Activated T-cell treated with anti-CD3 and anti-CD28 coated beads, Interleukin-2, amount 50 U/mL, for 4 hours (primary cell): ENCODE data around the gene BUD13. TPM values are rescaled to one million over a fixed set of nuclear protein-coding genes. Genes with fewer than 3 reads are reported as not detected.
"Not testable (repeated sequence)": the region's sequence is repeated elsewhere in the genome, so short reads cannot be mapped to it uniquely, and the experiment has no call there.

Experiments
- ATAC-seq, 2 donors: fragments of 200-7000 bp; cut with Tn5 transposase; one replicate each; pipeline ENCODE4 v1.10.0; 2021
- DNase-seq: peaks from one replicate; pipeline ENCODE4 v3.0.0-alpha.2; 2020
- H3K27me3 Mint-ChIP-seq: one replicate; pipeline ENCODE4 v1.8.0; 2021; ENCODE audit warnings: low read depth, mixed read lengths
- H3K36me3 Mint-ChIP-seq: one replicate; pipeline ENCODE4 v1.8.0; 2022; ENCODE audit warnings: mixed read lengths; ENCODE audit not compliant: insufficient read depth
- H3K4me1 Mint-ChIP-seq: one replicate; pipeline ENCODE4 v1.8.0; 2021; ENCODE audit warnings: low read depth, mixed read lengths
- H3K4me3 Mint-ChIP-seq: one replicate; pipeline ENCODE4 v1.8.0; 2021; ENCODE audit warnings: mild to moderate bottlenecking, moderate library complexity, mixed read lengths
- H3K9me3 Mint-ChIP-seq: one replicate; pipeline ENCODE4 v1.8.0; 2021; ENCODE audit warnings: mixed read lengths
- total RNA-seq, 3 donors: library from RNA; stranded (reverse); gene quantifications; one replicate each; pipeline ENCODE4 v1.2.1, GENCODE V29; 2021

The BUD13 gene
- total RNA-seq = 10 to 100 TPM; 26.3 to 28.5 (median 27.7) TPM

- ATAC-seq = peak; percentile 90 to 92
- H3K4me3 Mint-ChIP-seq = peak within 1 kb of the TSS; percentile 98
- peaks cover 19% of the 10 kb centered on the region for H3K36me3 Mint-ChIP-seq
- no peaks in the 10 kb centered on the region for H3K27me3 Mint-ChIP-seq
- H3K4me1 Mint-ChIP-seq = peaks cover 45% of the 10 kb centered on the region
- H3K9me3 Mint-ChIP-seq = no peaks in the 10 kb centered on the region
- DNase-seq = peak; percentile 91
These were observed at the start of gene BUD13 for GRCh38 chr11:116772443-116773202. Gene BUD13, minus strand, starts transcription at chr11:116772987. Its CDS starts 23 bp downstream, at chr11:116772964.

- DNase-seq (no peak), ATAC-seq (no peak)
- no peak overlapping the region for H3K4me3 Mint-ChIP-seq
- no peaks in the 10 kb centered on the region for H3K9me3 Mint-ChIP-seq
- no peaks in the 10 kb centered on the region for H3K27me3 Mint-ChIP-seq
- H3K36me3 Mint-ChIP-seq = no peaks in the 10 kb centered on the region
- no peaks in the 10 kb centered on the region for H3K4me1 Mint-ChIP-seq
These were observed 49.8 kb upstream of the BUD13 start for GRCh38 chr11:116822575-116822974.

GRCh38 chr11:116821050-116821918 lies 48.5 kb upstream of the BUD13 start:
- Mint-ChIP-seq H3K9me3 (no peaks in the 10 kb centered on the region), H3K4me3 (no peak overlapping the region), H3K27me3 (no peaks in the 10 kb centered on the region), H3K36me3 (no peaks in the 10 kb centered on the region), H3K4me1 (no peaks in the 10 kb centered on the region)
- no peak for DNase-seq
- ATAC-seq = no peak

- DNase-seq (no peak), ATAC-seq (no peak)
- Mint-ChIP-seq H3K4me3 (no peak overlapping the region), H3K4me1 (no peaks in the 10 kb centered on the region), H3K9me3 (no peaks in the 10 kb centered on the region), H3K36me3 (no peaks in the 10 kb centered on the region), H3K27me3 (no peaks in the 10 kb centered on the region)
These were observed 46.3 kb upstream of the BUD13 start for GRCh38 chr11:116819049-116819448.

- no peaks in the 10 kb centered on the region for H3K9me3 Mint-ChIP-seq
- no peak for ATAC-seq
- H3K36me3 Mint-ChIP-seq = no peaks in the 10 kb centered on the region
- H3K27me3 Mint-ChIP-seq = no peaks in the 10 kb centered on the region
- no peaks in the 10 kb centered on the region for H3K4me1 Mint-ChIP-seq
- DNase-seq = no peak
- no peak overlapping the region for H3K4me3 Mint-ChIP-seq
These were observed 41.7 kb upstream of the BUD13 start for GRCh38 chr11:116814502-116814901.

- Mint-ChIP-seq H3K4me1 (no peaks in the 10 kb centered on the region), H3K9me3 (no peaks in the 10 kb centered on the region), H3K4me3 (no peak overlapping the region), H3K36me3 (no peaks in the 10 kb centered on the region), H3K27me3 (no peaks in the 10 kb centered on the region)
- DNase-seq (no peak), ATAC-seq (no peak)
These were observed 41.1 kb upstream of the BUD13 start for GRCh38 chr11:116813781-116814471.

GRCh38 chr11:116813170-116813569 lies 40.4 kb upstream of the BUD13 start:
- no peaks in the 10 kb centered on the region for H3K27me3 Mint-ChIP-seq
- ATAC-seq (no peak), DNase-seq (no peak)
- no peaks in the 10 kb centered on the region for H3K4me1 Mint-ChIP-seq
- H3K4me3 Mint-ChIP-seq = no peak overlapping the region
- no peaks in the 10 kb centered on the region for H3K36me3 Mint-ChIP-seq
- no peaks in the 10 kb centered on the region for H3K9me3 Mint-ChIP-seq

GRCh38 chr11:116812109-116812508 lies 39.3 kb upstream of the BUD13 start:
- Mint-ChIP-seq H3K9me3 (no peaks in the 10 kb centered on the region), H3K36me3 (no peaks in the 10 kb centered on the region), H3K27me3 (no peaks in the 10 kb centered on the region), H3K4me3 (no peak overlapping the region), H3K4me1 (no peaks in the 10 kb centered on the region)
- ATAC-seq = no peak
- no peak for DNase-seq

- ATAC-seq (no peak), DNase-seq (no peak)
- H3K9me3 Mint-ChIP-seq = no peaks in the 10 kb centered on the region
- no peaks in the 10 kb centered on the region for H3K4me1 Mint-ChIP-seq
- H3K36me3 Mint-ChIP-seq = no peaks in the 10 kb centered on the region
- no peak overlapping the region for H3K4me3 Mint-ChIP-seq
- no peaks in the 10 kb centered on the region for H3K27me3 Mint-ChIP-seq
These were observed 38.4 kb upstream of the BUD13 start for GRCh38 chr11:116811194-116811593.

DNA sequence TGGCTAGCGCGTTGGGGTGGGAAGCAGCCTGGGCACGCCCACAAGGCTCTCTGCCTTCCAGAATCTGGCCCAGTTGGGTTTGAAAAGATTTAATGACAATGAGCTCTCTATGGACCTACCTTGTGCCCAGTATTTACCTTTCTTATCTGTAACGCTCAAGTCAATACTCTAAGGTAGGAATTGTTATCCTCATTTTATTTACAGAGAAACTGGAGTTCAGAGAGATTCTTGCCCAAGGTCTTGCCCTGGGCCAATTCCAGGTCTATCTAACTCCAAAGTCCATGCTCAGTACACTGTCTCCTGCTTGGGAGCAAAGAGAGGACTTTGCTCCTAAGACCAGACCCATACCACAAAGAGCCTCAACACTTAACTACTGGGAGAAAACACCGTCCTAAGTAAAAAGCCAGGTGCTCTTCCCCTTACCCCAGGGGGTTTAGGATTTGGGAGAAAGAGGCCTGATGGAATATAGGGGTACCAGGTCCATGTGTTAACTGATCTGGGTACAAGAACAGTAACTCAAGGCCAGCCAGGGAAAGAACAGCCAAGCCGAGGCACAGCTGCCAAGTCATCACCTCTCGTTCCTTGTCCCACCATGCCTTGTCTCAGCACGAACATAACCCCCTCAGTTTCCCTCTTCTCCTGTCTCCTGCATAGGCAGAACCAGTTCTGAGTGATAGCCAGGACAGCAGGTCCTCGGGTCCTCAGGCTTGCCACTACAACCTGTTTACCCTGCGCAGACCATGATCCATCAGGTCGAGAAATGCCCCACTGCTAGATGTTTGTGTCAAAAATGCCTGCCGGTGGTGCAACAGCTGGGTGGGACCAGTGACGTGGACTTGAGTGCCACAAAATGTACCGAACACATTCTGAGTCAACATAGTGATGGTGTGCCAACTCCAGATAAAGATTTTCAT lies 35.7 kb upstream of the BUD13 start:
- no peak overlapping the region for H3K4me3 Mint-ChIP-seq
- no peaks in the 10 kb centered on the region for H3K36me3 Mint-ChIP-seq
- no peak for DNase-seq
- peaks cover 1% of the 10 kb centered on the region for H3K27me3 Mint-ChIP-seq
- no peaks in the 10 kb centered on the region for H3K4me1 Mint-ChIP-seq
- no peaks in the 10 kb centered on the region for H3K9me3 Mint-ChIP-seq
- ATAC-seq = no peak

GRCh38 chr11:116807601-116808261 lies 34.9 kb upstream of the BUD13 start:
- Mint-ChIP-seq H3K4me1 (no peaks in the 10 kb centered on the region), H3K27me3 (peaks cover 1% of the 10 kb centered on the region), H3K36me3 (no peaks in the 10 kb centered on the region), H3K4me3 (no peak overlapping the region), H3K9me3 (no peaks in the 10 kb centered on the region)
- DNase-seq (no peak), ATAC-seq (no peak)

DNA sequence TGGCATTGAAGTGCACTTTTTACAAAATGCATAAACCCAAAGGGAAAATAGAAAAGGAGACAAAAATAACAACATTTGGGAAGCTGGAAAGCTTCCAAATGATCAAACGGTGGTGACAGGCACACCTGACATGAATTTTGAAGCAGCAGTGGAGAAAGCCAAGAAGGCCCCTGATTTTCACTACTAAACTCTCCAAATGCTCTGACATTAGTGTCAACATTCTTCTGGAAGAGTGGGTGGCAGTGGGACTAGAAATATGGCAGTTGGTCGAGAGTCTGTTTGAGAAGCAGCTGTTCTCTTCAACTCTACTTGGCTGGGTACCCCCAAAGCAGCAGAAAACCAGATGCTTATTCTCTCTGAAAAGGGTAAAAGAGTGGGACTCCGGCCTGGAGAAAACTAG lies 31.2 kb upstream of the BUD13 start:
- Mint-ChIP-seq H3K27me3 (peaks cover 4% of the 10 kb centered on the region), H3K4me3 (no peak overlapping the region), H3K9me3 (no peaks in the 10 kb centered on the region), H3K4me1 (no peaks in the 10 kb centered on the region), H3K36me3 (no peaks in the 10 kb centered on the region)
- DNase-seq = no peak
- no peak for ATAC-seq

DNA sequence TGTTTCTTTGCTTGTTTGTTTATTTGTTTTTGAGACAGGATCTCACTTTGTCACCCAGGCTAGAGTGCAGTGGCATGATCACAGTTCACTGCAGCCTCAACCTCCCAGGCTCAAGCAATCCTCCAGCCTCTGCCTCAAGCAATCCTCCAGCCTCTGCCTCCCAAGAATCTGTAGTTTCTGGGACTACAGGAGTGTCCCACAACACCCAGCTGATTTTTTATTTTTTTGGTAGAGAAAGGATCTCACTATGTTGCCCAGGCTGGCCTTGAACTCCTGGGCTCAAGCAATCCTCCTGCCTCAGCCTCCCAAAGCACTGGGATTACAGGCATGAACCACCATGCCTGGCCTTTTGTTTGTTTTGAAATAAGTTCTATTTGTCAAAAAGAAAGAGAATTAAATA lies 28.9 kb upstream of the BUD13 start:
- ATAC-seq, H3K4me1 Mint-ChIP-seq, H3K4me3 Mint-ChIP-seq, DNase-seq, H3K27me3 Mint-ChIP-seq, H3K36me3 Mint-ChIP-seq, H3K9me3 Mint-ChIP-seq: not testable (repeated sequence)
